IgD-negative memory B cell (primary cell): ENCODE results near the gene ARHGAP44. TPM values are rescaled to one million over a fixed set of nuclear protein-coding genes. Genes with fewer than 3 reads are reported as not detected.

Experiments
- H3K27ac Mint-ChIP-seq, 3 donors: one replicate each; pipeline ENCODE4 v1.8.0; 2020 to 2022; ENCODE audit warnings: mild to moderate bottlenecking in 3 of 3, mixed read lengths in 3 of 3, moderate library complexity in 1 of 3
- H3K27me3 Mint-ChIP-seq: one replicate; pipeline ENCODE4 v1.8.0; 2021; ENCODE audit warnings: mixed read lengths
- H3K36me3 Mint-ChIP-seq: one replicate; pipeline ENCODE4 v1.8.0; 2020; ENCODE audit warnings: mild to moderate bottlenecking, mixed read lengths
- H3K4me1 Mint-ChIP-seq, 3 donors: one replicate each; pipeline ENCODE4 v1.8.0; 2020 to 2022; ENCODE audit warnings: mixed read lengths in 3 of 3, mild to moderate bottlenecking in 1 of 3
- H3K4me3 Mint-ChIP-seq, 4 donors: one replicate each; pipeline ENCODE4 v1.8.0; 2020 to 2022; ENCODE audit warnings: mild to moderate bottlenecking in 4 of 4, mixed read lengths in 4 of 4, moderate library complexity in 3 of 4
- H3K9me3 Mint-ChIP-seq, 3 donors: one replicate each; pipeline ENCODE4 v1.8.0; 2020 to 2021; ENCODE audit warnings: mixed read lengths in 3 of 3, mild to moderate bottlenecking in 1 of 3
- polyA plus RNA-seq: library from polyadenylated mRNA; unstranded; fragments of 300-500 nt; fragmentation: Illumina TruSeq; gene quantifications from one replicate; pipeline ENCODE4 v1.2.3, GENCODE V29; 2021

ARHGAP44 gene
- polyA plus RNA-seq, 1 donor from 2014 or later = 0.90 TPM

- peak overlapping the region in 2 of 3 donors; percentile 46 to 73 for H3K27ac Mint-ChIP-seq
- H3K36me3 Mint-ChIP-seq = peaks cover 15% of the 10 kb centered on the region
- H3K9me3 Mint-ChIP-seq = no peaks in the 10 kb centered on the region
- peak overlapping the region in 1 of 4 donors; percentile 98 for H3K4me3 Mint-ChIP-seq
- no peaks in the 10 kb centered on the region for H3K27me3 Mint-ChIP-seq
- peaks cover 12 to 18% (median 16%) of the 10 kb centered on the region in 3 donors for H3K4me1 Mint-ChIP-seq
These were observed 225.5 kb downstream of the ARHGAP44 start for GRCh38 chr17:13014801-13015200.

- peaks cover 6% of the 10 kb centered on the region for H3K36me3 Mint-ChIP-seq
- peaks cover 12 to 18% (median 16%) of the 10 kb centered on the region in 3 donors for H3K4me1 Mint-ChIP-seq
- H3K9me3 Mint-ChIP-seq = peaks cover 0 to 2% (median 0%) of the 10 kb centered on the region in 3 donors
- peak overlapping the region in 2 of 3 donors; percentile 50 to 96 for H3K27ac Mint-ChIP-seq
- H3K27me3 Mint-ChIP-seq = no peaks in the 10 kb centered on the region
- peak overlapping the region; percentile 97 to 100 (median 98) for H3K4me3 Mint-ChIP-seq
These were observed 227.8 kb downstream of the ARHGAP44 start for GRCh38 chr17:13016881-13017654.

- peak within 1 kb of the TSS; percentile 91 to 99 (median 96) for H3K27ac Mint-ChIP-seq
- H3K4me3 Mint-ChIP-seq = peak within 1 kb of the TSS; percentile 97 to 100 (median 98)
- peaks cover 0 to 2% (median 0%) of the 10 kb centered on the region in 3 donors for H3K9me3 Mint-ChIP-seq
- peaks cover 5% of the 10 kb centered on the region for H3K36me3 Mint-ChIP-seq
- H3K4me1 Mint-ChIP-seq = peaks cover 12 to 18% (median 16%) of the 10 kb centered on the region in 3 donors
- no peaks in the 10 kb centered on the region for H3K27me3 Mint-ChIP-seq
These were observed 228.6 kb downstream of the ARHGAP44 start, which contains the start of gene ELAC2 for GRCh38 chr17:13017655-13018459. Gene ELAC2 (minus strand): TSS chr17:13018027. CDS start chr17:13017947, 80 bp downstream.

- peak overlapping the region in 2 of 4 donors; percentile 12 to 56 for H3K4me3 Mint-ChIP-seq
- peaks cover 0 to 2% (median 0%) of the 10 kb centered on the region in 3 donors for H3K9me3 Mint-ChIP-seq
- peaks cover 5 to 8% (median 8%) of the 10 kb centered on the region in 3 donors for H3K4me1 Mint-ChIP-seq
- no peak overlapping the region for H3K27ac Mint-ChIP-seq
- no peaks in the 10 kb centered on the region for H3K36me3 Mint-ChIP-seq
- peaks cover 5% of the 10 kb centered on the region for H3K27me3 Mint-ChIP-seq
These were observed 234.7 kb downstream of the ARHGAP44 start for GRCh38 chr17:13024016-13024415.

- Mint-ChIP-seq H3K27me3 (peaks cover 5% of the 10 kb centered on the region), H3K4me1 (peaks cover 5 to 8% (median 8%) of the 10 kb centered on the region in 3 donors), H3K36me3 (no peaks in the 10 kb centered on the region), H3K9me3 (peaks cover 0 to 2% (median 0%) of the 10 kb centered on the region in 3 donors), H3K4me3 (peak overlapping the region; percentile 55 to 82 (median 64)), H3K27ac (no peak overlapping the region)
These were observed 235.4 kb downstream of the ARHGAP44 start for GRCh38 chr17:13024526-13025257.

GRCh38 chr17:13025258-13025627 lies 235.9 kb downstream of the ARHGAP44 start:
- Mint-ChIP-seq H3K27me3 (peaks cover 5% of the 10 kb centered on the region), H3K36me3 (no peaks in the 10 kb centered on the region), H3K4me3 (no peak overlapping the region), H3K9me3 (peaks cover 0 to 2% (median 0%) of the 10 kb centered on the region in 3 donors), H3K27ac (no peak overlapping the region), H3K4me1 (peaks cover 5 to 8% (median 8%) of the 10 kb centered on the region in 3 donors)

GRCh38 chr17:13025687-13026086 lies 236.4 kb downstream of the ARHGAP44 start:
- Mint-ChIP-seq H3K36me3 (no peaks in the 10 kb centered on the region), H3K27me3 (peaks cover 5% of the 10 kb centered on the region), H3K27ac (no peak overlapping the region), H3K4me3 (no peak overlapping the region), H3K4me1 (peaks cover 5 to 11% (median 11%) of the 10 kb centered on the region in 3 donors), H3K9me3 (peaks cover 0 to 2% (median 0%) of the 10 kb centered on the region in 3 donors)

- Mint-ChIP-seq H3K27me3 (peaks cover 5% of the 10 kb centered on the region), H3K9me3 (no peaks in the 10 kb centered on the region), H3K36me3 (no peaks in the 10 kb centered on the region), H3K4me3 (no peak overlapping the region), H3K4me1 (peaks cover 10 to 15% (median 13%) of the 10 kb centered on the region in 3 donors), H3K27ac (no peak overlapping the region)
These were observed 237.9 kb downstream of the ARHGAP44 start for GRCh38 chr17:13027246-13027645.

GRCh38 chr17:13029340-13029739 lies 240.0 kb downstream of the ARHGAP44 start:
- peak overlapping the region in 1 of 3 donors; percentile 76 for H3K27ac Mint-ChIP-seq
- H3K27me3 Mint-ChIP-seq = no peaks in the 10 kb centered on the region
- no peak overlapping the region for H3K4me3 Mint-ChIP-seq
- peaks cover 0 to 4% (median 0%) of the 10 kb centered on the region in 3 donors for H3K9me3 Mint-ChIP-seq
- H3K4me1 Mint-ChIP-seq = peaks cover 10 to 14% (median 12%) of the 10 kb centered on the region in 3 donors
- no peaks in the 10 kb centered on the region for H3K36me3 Mint-ChIP-seq

GRCh38 chr17:13030056-13030455 lies 240.8 kb downstream of the ARHGAP44 start:
- Mint-ChIP-seq H3K27ac (no peak overlapping the region), H3K36me3 (no peaks in the 10 kb centered on the region), H3K4me1 (peaks cover 5 to 9% (median 5%) of the 10 kb centered on the region in 3 donors), H3K9me3 (peaks cover 0 to 10% (median 0%) of the 10 kb centered on the region in 3 donors), H3K4me3 (no peak overlapping the region), H3K27me3 (peaks cover 3% of the 10 kb centered on the region)

GRCh38 chr17:13030459-13031300 lies 241.4 kb downstream of the ARHGAP44 start:
- Mint-ChIP-seq H3K4me3 (no peak overlapping the region), H3K27ac (no peak overlapping the region), H3K36me3 (no peaks in the 10 kb centered on the region), H3K27me3 (peaks cover 3% of the 10 kb centered on the region), H3K9me3 (peaks cover 0 to 16% (median 0%) of the 10 kb centered on the region in 3 donors), H3K4me1 (peaks cover 5 to 8% (median 5%) of the 10 kb centered on the region in 3 donors)

GRCh38 chr17:13031718-13032350 lies 242.5 kb downstream of the ARHGAP44 start:
- Mint-ChIP-seq H3K9me3 (peaks cover 0 to 25% (median 8%) of the 10 kb centered on the region in 3 donors), H3K4me1 (peaks cover 5 to 7% (median 5%) of the 10 kb centered on the region in 3 donors), H3K36me3 (peaks cover 2% of the 10 kb centered on the region), H3K27me3 (peaks cover 3% of the 10 kb centered on the region), H3K4me3 (peak overlapping the region in 2 of 4 donors; percentile 38 to 41), H3K27ac (no peak overlapping the region)

GRCh38 chr17:13035420-13035819 lies 246.1 kb downstream of the ARHGAP44 start:
- H3K9me3 Mint-ChIP-seq = peaks cover 0 to 30% (median 9%) of the 10 kb centered on the region in 3 donors
- peaks cover 3 to 5% (median 5%) of the 10 kb centered on the region in 3 donors for H3K4me1 Mint-ChIP-seq
- H3K4me3 Mint-ChIP-seq = no peak overlapping the region
- H3K27ac Mint-ChIP-seq = no peak overlapping the region
- H3K36me3 Mint-ChIP-seq = peaks cover 2% of the 10 kb centered on the region
- peaks cover 10% of the 10 kb centered on the region for H3K27me3 Mint-ChIP-seq
